ENCODE measurements around the gene KRTAP17-1.

Gene KRTAP17-1

DNA sequence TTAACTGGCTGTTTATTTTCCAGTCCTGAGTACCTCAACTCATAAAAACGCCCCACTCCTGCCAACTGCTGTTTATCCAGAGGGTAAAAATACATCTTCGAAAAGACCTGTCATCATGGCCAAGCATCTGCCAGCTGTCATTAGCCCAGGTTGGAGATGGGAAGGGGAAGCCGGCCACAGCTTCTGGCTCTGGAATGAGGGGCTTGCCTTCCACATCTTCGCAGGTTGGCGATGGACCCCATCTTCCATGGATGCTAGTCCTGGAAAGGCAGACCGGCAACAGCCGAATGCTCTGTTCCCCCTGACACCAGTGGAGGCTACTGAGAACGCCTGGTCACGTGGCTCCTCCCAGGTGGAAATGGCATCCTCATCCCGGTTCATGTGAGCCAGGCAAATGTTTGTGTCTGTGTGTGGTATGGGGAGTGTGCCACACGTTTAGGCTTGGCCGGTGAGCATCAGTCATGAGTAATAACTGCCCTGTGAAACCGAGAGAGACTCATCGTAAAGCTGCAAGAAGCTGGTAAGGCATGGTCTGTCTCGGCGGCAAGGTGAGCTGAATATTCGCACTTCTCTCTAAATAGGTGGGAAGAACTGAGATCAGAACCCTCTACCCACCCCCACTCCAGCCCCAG is 420 bp upstream of the KRTAP17-1 start:
- no peak for DNase-seq (ENCODE audit: low read depth)
- H3K4me3 ChIP-seq (ENCODE audit: control insufficient read depth, low read depth, low read length) = no peak overlapping the region
- TF ChIP-seq, protein P1, sequence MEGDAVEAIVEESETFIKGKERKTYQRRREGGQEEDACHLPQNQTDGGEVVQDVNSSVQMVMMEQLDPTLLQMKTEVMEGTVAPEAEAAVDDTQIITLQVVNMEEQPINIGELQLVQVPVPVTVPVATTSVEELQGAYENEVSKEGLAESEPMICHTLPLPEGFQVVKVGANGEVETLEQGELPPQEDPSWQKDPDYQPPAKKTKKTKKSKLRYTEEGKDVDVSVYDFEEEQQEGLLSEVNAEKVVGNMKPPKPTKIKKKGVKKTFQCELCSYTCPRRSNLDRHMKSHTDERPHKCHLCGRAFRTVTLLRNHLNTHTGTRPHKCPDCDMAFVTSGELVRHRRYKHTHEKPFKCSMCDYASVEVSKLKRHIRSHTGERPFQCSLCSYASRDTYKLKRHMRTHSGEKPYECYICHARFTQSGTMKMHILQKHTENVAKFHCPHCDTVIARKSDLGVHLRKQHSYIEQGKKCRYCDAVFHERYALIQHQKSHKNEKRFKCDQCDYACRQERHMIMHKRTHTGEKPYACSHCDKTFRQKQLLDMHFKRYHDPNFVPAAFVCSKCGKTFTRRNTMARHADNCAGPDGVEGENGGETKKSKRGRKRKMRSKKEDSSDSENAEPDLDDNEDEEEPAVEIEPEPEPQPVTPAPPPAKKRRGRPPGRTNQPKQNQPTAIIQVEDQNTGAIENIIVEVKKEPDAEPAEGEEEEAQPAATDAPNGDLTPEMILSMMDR (IDR thresholded peaks at IDR 0.05; ENCODE audit: control insufficient read depth, insufficient read depth, low read depth, low read length, missing control alignments) = no peak

DNA sequence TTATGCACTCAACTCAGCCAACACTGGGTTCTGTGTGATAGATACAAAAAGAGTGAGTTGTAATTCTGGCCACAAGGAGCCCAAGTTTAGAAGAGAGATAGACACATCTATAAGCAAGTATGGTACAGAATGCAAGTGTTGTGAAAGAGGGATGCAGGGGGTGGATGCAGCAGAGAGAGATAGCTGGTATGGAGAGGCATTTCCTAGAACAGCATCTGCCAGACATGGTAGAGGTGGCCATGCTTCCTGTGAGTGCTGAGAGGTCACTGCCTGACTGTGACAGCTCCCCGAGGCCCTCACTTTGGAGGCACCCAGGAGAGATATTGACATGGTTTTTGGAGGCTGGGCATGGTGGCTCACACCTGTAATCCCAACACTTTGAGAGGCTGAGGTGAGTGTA is 4.4 kb downstream of the KRTAP17-1 start:
- H3K4me3 ChIP-seq (ENCODE audit: control insufficient read depth, low read depth, low read length) = no peak overlapping the region
- TF ChIP-seq, protein P1 (IDR thresholded peaks at IDR 0.05; ENCODE audit: control insufficient read depth, insufficient read depth, low read depth, low read length, missing control alignments) = no peak
- DNase-seq (ENCODE audit: low read depth) = no peak

DNA sequence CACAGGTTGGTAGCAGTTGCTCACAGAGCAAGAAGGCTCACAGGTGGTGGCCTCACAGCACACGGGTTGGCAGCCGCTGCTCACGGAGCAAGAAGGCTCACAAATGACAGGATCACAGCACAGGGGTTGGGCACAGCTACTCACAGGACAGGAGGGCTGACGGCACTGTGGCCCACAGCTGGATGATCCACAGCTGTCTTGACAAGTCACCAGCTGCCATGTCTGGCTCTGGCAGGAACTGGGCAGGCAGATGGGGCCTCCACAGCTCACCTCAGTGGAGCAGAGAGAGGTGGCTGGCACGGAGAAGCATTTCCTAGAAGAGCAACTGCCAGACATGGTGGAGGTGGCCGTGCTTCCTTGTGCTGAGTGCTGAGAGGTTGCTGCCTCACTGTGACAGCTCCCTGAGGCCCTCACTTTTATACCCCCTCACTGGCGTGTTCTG is 6.6 kb downstream of the KRTAP17-1 start, which contains the start of gene KRTAP16-1:
Gene KRTAP16-1 (minus strand): TSS at position 392 of the 442 bp plus-strand sequence. CDS start 56 bp downstream, at position 336.
- TF ChIP-seq, protein P1 (IDR thresholded peaks at IDR 0.05; ENCODE audit: control insufficient read depth, insufficient read depth, low read depth, low read length, missing control alignments) = no peak
- no peak for DNase-seq (ENCODE audit: low read depth)
- H3K4me3 ChIP-seq (ENCODE audit: control insufficient read depth, low read depth, low read length) = no peak within 1 kb of the TSS; the same call in 1 of the 2 replicates

DNA sequence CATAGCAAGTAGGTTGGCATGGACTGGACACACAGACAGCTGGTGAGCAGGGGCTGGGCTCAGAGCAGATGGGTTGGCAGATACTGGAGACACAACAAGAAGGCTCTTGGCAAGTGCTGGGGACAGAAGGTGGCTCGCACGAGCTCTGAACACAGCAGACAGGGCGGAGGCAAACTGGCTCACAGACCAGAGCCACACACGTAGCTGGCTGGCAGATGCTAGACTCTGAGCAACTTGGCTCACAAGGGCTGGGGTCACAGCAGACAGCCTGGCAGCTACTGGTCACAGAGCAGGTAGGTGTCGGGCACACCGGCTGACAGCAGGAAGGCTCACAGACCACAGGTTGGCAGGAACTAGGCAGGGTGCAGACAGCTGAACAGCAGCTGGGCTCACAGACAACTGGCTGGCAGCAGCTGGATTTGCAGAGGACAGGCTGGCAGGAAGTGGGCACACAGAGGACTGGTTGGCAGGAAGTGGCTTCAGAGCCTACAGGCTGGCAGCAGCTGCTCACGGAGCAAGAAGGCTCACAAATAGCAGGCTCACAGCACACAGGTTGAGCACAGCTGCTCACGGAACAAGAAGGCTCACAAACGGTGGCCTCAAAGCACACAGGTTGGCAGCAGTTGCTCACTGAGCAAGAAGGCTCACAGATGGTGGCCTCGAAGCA is 7.1 kb downstream of the KRTAP17-1 start:
- DNase-seq (ENCODE audit: low read depth) = no peak
- H3K4me3 ChIP-seq (ENCODE audit: control insufficient read depth, low read depth, low read length) = no peak overlapping the region; the same call in 1 of the 2 replicates
- TF ChIP-seq, protein P1 (IDR thresholded peaks at IDR 0.05; ENCODE audit: control insufficient read depth, insufficient read depth, low read depth, low read length, missing control alignments) = no peak

DNA sequence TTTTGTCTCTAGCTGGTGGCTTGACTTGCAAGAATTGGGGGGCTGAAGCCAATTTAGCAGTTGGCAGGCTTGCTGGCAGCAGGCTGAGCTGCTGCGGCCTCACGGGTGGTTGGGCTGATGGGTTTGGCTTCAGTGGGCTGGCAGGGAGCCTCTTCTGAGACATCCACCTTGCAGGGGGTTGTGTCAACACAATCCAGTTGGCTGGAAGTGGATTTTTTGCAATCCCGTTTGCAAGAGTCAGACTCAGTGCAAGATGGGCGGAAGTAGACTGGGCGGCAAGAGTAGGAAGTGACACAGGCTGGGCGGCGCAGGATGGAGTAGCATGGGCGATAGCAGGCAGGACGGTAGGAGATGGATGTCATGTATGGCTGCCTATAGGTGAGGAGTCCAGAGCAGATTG is 7.9 kb downstream of the KRTAP17-1 start:
- DNase-seq (ENCODE audit: low read depth) = peak; percentile 52
- TF ChIP-seq, protein P1 (IDR thresholded peaks at IDR 0.05; ENCODE audit: control insufficient read depth, insufficient read depth, low read depth, low read length, missing control alignments) = no peak
- no peak overlapping the region for H3K4me3 ChIP-seq (ENCODE audit: control insufficient read depth, low read depth, low read length)

DNA sequence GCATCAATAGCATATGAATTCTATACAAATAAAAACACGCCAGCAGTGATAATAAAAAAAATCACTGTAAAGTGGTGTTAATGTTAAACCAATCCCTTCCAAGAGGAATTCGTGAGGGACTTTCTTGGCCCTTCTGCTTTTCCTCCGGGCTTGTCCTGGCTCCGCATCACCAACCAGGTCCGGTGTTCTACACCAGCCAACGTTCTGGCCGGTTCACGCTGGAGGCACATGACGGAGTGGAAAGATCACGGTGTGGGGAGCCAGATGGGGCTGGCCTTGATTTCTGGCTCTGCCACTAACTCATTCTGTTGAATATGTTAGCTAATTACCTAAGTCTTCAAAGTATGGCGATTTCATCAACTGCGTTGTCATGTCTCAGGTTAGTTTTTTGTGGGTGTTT is 11.4 kb downstream of the KRTAP17-1 start:
- DNase-seq (ENCODE audit: low read depth) = no peak
- TF ChIP-seq, protein P1 (IDR thresholded peaks at IDR 0.05; ENCODE audit: control insufficient read depth, insufficient read depth, low read depth, low read length, missing control alignments) = no peak
- no peak overlapping the region for H3K4me3 ChIP-seq (ENCODE audit: control insufficient read depth, low read depth, low read length)
